Neural crest cell (in vitro differentiated cells): Measurements from ENCODE around the gene ANO4. TPM values are rescaled to one million over a fixed set of nuclear protein-coding genes. Genes with fewer than 3 reads are reported as not detected.

ENCODE experiments used
- DNase-seq: peaks from one replicate; pipeline ENCODE4 v3.0.0; 2021; ENCODE audit warnings: low read depth, mixed read lengths, low spot score
- H3K27ac Mint-ChIP-seq: one replicate; pipeline ENCODE4 v1.8.0; 2021; ENCODE audit warnings: mild to moderate bottlenecking, mixed read lengths; ENCODE audit not compliant: unreplicated experiment
- H3K27me3 Mint-ChIP-seq: 2 replicates; pipeline ENCODE4 v1.8.0; 2021; ENCODE audit warnings: low read depth, mild to moderate bottlenecking, mixed read lengths
- H3K36me3 Mint-ChIP-seq: 2 replicates; pipeline ENCODE4 v1.8.0; 2021; ENCODE audit warnings: low read depth, mild to moderate bottlenecking, mixed read lengths
- H3K4me1 Mint-ChIP-seq: 2 replicates; pipeline ENCODE4 v1.8.0; 2021; ENCODE audit warnings: mixed read lengths
- H3K4me3 Mint-ChIP-seq: one replicate; pipeline ENCODE4 v1.8.0; 2021; ENCODE audit warnings: mild to moderate bottlenecking, mixed read lengths
- H3K9me3 Mint-ChIP-seq: 2 replicates; pipeline ENCODE4 v1.8.0; 2021; ENCODE audit warnings: mixed read lengths
- total RNA-seq: library from RNA; stranded (reverse); gene quantifications from 2 replicates; pipeline ENCODE4 v1.2.1, GENCODE V29; 2021
- TF ChIP-seq, protein P1 (sequence below): fragments of 200-600 bp; sonication (generic); conservative IDR thresholded peaks from 2 replicates; pipeline ENCODE4 v1.5.0; 2021; ENCODE audit warnings: antibody characterized with exemption, mild to moderate bottlenecking

The ANO4 gene
- total RNA-seq, 1 donor from 2014 or later, result 0.61 TPM

DNA sequence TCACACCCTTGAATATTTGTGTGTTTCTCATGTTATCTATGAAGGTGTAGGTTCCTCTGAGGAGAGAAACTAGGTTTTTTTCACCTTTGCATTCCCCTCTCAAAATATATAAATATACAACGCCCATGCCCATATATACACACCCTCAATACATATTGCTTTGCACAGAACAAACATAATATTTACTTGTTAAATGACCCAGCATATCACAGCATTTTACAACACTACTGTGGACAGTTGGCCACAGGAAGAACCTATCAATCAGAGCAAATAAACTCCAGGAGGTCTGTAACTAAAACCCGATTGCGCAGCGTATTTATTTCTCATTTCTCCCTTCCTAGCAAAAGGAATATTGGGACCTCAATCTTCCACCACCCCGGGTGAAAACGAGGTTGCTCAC is 219.4 kb downstream of the ANO4 start:
- no peak for DNase-seq
- peaks cover 2% of the 10 kb centered on the region for H3K36me3 Mint-ChIP-seq
- no peaks in the 10 kb centered on the region for H3K27me3 Mint-ChIP-seq
- TF ChIP-seq, protein P1, sequence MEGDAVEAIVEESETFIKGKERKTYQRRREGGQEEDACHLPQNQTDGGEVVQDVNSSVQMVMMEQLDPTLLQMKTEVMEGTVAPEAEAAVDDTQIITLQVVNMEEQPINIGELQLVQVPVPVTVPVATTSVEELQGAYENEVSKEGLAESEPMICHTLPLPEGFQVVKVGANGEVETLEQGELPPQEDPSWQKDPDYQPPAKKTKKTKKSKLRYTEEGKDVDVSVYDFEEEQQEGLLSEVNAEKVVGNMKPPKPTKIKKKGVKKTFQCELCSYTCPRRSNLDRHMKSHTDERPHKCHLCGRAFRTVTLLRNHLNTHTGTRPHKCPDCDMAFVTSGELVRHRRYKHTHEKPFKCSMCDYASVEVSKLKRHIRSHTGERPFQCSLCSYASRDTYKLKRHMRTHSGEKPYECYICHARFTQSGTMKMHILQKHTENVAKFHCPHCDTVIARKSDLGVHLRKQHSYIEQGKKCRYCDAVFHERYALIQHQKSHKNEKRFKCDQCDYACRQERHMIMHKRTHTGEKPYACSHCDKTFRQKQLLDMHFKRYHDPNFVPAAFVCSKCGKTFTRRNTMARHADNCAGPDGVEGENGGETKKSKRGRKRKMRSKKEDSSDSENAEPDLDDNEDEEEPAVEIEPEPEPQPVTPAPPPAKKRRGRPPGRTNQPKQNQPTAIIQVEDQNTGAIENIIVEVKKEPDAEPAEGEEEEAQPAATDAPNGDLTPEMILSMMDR, result no peak
- no peak overlapping the region for H3K4me3 Mint-ChIP-seq
- peaks cover 11% of the 10 kb centered on the region for H3K9me3 Mint-ChIP-seq
- H3K27ac Mint-ChIP-seq, result no peak overlapping the region
- peaks cover 4% of the 10 kb centered on the region for H3K4me1 Mint-ChIP-seq

DNA sequence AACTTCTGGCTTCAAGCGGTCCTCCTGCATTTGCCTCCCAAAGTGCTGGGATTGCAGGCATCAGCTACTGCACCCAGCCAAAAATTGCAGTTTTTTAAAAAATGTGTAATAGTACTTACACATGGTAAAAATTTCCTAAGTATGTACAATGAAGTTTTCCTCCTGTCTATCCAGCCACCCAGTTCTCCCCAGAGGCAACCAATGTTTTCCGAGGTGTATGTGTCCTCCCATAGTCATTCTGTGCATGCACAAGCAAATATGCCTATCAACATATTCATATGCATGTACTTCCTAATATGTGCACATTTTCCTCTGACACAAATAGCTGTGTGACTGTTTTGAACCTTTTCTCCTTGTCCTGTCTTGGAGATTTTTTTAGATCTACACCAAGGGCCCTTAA is 220.5 kb downstream of the ANO4 start:
- Mint-ChIP-seq H3K36me3 (no peaks in the 10 kb centered on the region), H3K4me3 (no peak overlapping the region), H3K27ac (no peak overlapping the region), H3K9me3 (peaks cover 4% of the 10 kb centered on the region), H3K4me1 (peaks cover 4% of the 10 kb centered on the region), H3K27me3 (no peaks in the 10 kb centered on the region)
- no peak for DNase-seq
- TF ChIP-seq, protein P1, result no peak

DNA sequence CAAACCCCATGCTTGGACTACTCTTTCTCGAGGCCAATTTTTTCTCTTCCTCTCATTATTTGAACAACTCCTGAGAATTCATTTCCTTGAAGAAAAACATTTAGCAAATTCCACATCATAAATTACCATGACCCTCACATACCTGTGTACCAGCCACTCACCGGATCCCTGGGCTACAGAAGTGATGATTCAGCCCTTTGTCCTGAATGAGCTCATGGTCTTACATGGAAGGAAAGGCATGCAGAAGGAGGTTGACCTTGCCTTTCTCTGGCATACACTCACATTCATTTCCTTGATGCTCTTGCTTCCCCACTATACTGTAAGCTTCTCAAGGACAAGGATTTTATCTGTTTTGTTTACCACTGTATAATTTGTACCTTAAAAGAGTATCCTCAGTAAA is 224.0 kb downstream of the ANO4 start:
- Mint-ChIP-seq H3K4me3 (no peak overlapping the region), H3K4me1 (peaks cover 10% of the 10 kb centered on the region), H3K27ac (no peak overlapping the region), H3K27me3 (no peaks in the 10 kb centered on the region), H3K9me3 (peaks cover 10% of the 10 kb centered on the region), H3K36me3 (no peaks in the 10 kb centered on the region)
- TF ChIP-seq, protein P1, result no peak
- DNase-seq, result no peak

DNA sequence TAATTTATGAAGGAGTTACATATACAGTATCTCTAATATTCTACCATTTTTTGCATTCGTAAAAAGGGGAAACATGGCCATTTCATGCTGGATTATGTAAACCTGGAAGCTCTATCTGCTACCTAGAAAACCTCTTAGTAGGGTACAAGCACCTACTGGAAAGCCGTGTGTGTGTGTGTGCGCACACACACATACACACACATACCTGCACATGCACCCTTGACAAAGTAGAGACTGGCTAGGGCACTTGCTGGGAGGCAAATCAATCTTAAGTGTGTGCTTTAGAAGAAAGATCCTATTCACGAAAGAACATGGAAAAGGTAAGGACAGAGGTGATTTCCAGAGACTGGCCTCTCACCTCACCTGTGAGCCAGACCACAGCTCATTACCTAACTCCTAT is 224.6 kb downstream of the ANO4 start:
- Mint-ChIP-seq H3K9me3 (peaks cover 10% of the 10 kb centered on the region), H3K27ac (no peak overlapping the region), H3K4me1 (peaks cover 10% of the 10 kb centered on the region), H3K4me3 (no peak overlapping the region), H3K27me3 (no peaks in the 10 kb centered on the region), H3K36me3 (no peaks in the 10 kb centered on the region)
- TF ChIP-seq, protein P1, result no peak
- no peak for DNase-seq

DNA sequence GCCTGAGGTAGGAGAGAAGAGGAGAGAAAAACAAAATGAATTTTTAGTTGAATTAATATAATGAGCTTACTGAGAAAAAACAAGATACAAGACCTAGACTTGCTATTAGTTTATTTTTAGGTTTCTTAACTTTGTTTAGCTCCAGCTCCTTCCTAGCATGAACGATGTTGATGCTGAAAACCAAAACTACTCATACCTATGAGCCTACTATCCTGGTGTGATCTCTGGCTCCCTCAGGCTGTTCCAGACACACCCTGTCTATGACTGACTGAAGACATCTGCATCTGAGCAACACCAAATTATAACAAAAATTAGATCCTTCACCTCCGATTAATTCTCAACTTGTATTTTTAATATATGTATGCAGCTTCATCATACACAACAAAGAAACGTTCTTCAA is 225.1 kb downstream of the ANO4 start:
- no peak overlapping the region for H3K27ac Mint-ChIP-seq
- H3K4me1 Mint-ChIP-seq, result peaks cover 10% of the 10 kb centered on the region
- TF ChIP-seq, protein P1, result no peak
- no peak for DNase-seq
- H3K9me3 Mint-ChIP-seq, result peaks cover 10% of the 10 kb centered on the region
- H3K27me3 Mint-ChIP-seq, result no peaks in the 10 kb centered on the region
- no peak overlapping the region for H3K4me3 Mint-ChIP-seq
- no peaks in the 10 kb centered on the region for H3K36me3 Mint-ChIP-seq

DNA sequence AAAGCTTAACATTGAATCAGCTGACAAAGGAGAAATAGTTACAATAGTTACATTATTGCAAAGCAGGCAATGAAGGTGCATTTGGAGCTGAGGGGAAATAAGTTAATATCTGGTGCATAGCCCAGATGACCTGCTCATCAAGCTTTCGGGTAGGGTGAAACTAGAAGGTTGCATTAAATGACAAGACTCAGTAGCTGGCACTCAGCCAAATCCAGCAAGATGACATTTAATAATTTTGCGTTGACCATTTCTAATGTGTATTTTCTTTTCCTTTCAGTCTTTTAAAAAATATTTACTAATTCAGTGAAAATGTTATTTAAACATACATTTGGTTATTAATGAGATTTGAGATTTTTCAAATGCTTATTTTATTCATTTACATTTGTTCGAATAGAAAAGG is 226.9 kb downstream of the ANO4 start:
- Mint-ChIP-seq H3K4me1 (peaks cover 10% of the 10 kb centered on the region), H3K9me3 (peaks cover 10% of the 10 kb centered on the region), H3K4me3 (no peak overlapping the region), H3K27me3 (no peaks in the 10 kb centered on the region), H3K36me3 (no peaks in the 10 kb centered on the region), H3K27ac (no peak overlapping the region)
- no peak for DNase-seq
- TF ChIP-seq, protein P1, result no peak
